Coronary artery (tissue), 2 donors: ENCODE results near the gene MBOAT2.

Experiments used
- DNase-seq: peaks from one replicate; pipeline ENCODE4 v3.0.0-alpha.2; 2017; ENCODE audit warnings: low spot score
- H3K27ac ChIP-seq, 2 donors: fragments of 200-600 bp; sonication (generic); one replicate each; pipeline ENCODE4 v1.5.1; 2016 to 2019
- H3K4me3 ChIP-seq: fragments of 200-600 bp; sonication (generic); 2 replicates; pipeline ENCODE4 v1.5.1; 2016; ENCODE audit warnings: mild to moderate bottlenecking, moderate library complexity
- TF ChIP-seq, protein P1 (sequence below): fragments of 200-600 bp; sonication (generic); IDR thresholded peaks from one replicate; pipeline ENCODE4 v1.5.1; 2019; ENCODE audit warnings: antibody characterized with exemption

MBOAT2 gene

DNA sequence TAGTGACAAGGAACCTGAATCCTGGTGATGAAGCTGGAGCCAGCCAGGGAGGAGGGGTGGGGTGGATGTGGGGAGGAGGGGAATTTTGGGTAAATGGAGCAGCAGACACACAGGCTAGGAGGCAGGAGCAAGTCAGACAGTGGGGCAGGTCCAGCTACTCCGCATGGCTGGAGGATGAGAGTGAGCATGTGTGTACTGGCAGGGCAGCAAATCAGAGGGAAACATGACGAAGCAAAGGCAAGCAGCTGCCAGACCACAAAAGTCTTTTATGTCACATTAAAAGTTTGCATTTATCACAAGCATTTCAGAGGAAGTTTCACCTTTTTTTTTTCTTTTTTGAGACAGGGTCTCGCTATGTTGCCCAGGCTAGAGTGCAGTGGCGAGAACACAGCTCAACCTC lies 154.2 kb downstream of the MBOAT2 start:
- no peak for DNase-seq
- TF ChIP-seq, protein P1, sequence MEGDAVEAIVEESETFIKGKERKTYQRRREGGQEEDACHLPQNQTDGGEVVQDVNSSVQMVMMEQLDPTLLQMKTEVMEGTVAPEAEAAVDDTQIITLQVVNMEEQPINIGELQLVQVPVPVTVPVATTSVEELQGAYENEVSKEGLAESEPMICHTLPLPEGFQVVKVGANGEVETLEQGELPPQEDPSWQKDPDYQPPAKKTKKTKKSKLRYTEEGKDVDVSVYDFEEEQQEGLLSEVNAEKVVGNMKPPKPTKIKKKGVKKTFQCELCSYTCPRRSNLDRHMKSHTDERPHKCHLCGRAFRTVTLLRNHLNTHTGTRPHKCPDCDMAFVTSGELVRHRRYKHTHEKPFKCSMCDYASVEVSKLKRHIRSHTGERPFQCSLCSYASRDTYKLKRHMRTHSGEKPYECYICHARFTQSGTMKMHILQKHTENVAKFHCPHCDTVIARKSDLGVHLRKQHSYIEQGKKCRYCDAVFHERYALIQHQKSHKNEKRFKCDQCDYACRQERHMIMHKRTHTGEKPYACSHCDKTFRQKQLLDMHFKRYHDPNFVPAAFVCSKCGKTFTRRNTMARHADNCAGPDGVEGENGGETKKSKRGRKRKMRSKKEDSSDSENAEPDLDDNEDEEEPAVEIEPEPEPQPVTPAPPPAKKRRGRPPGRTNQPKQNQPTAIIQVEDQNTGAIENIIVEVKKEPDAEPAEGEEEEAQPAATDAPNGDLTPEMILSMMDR, result no peak
- no peak overlapping the region for H3K27ac ChIP-seq
- H3K4me3 ChIP-seq, result no peak overlapping the region

DNA sequence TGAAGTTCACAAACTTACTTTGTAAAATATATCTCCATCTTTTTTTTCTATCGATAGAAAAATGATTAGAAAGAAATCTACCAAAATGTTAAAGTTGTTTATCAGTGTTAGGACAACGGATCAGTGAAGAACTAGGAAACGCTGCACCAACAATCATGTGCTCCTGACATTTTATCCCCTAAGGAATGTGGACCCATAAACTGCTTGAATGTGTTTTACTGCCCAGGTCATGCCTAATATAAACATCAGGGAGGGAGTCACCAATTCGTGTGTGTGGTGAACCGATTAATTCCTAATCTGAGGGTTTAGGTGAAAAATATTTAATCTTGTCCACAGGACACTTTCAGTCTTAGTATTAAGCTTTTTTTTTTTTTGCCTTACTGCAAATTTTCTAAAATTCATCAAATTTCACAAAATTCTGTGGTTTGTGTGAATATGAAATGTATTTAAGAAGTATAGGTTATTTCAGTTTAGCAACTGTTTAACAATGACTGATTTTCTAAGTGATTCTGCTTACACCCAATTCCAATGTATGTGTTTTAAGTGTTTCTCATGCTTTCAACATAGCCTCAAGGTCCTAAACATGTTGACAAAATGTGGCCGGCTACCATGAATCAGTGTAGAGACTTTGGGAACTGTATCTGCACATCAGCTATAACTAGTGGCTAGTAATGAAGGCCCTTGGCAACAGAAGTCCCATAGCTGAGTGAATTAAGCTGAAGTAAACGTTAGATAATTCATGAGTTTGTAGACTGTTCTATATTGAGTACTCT lies 155.0 kb downstream of the MBOAT2 start:
- Histone ChIP-seq H3K4me3 (no peak overlapping the region), H3K27ac (no peak overlapping the region)
- no peak for DNase-seq
- TF ChIP-seq, protein P1, result no peak

DNA sequence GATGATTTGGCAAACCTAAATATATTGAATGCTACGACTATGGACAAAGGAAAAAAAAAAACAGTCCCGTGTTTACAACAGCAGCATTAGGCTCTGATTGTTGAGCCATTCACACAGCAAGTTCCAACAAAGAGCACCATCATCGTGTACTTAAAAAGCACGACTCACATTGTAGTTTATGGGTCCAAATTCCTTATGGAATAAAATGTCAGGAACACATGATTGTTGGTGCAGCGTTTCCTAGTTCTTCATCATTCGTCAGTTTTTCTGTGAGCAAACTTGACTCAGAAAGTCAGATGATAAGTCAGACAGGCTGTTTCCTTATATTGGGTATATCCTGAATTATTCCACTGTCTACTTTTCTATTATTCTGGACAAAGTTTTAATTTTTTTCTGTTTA lies 156.1 kb downstream of the MBOAT2 start:
- H3K4me3 ChIP-seq, result no peak overlapping the region
- TF ChIP-seq, protein P1, result no peak
- DNase-seq, result no peak
- no peak overlapping the region for H3K27ac ChIP-seq

DNA sequence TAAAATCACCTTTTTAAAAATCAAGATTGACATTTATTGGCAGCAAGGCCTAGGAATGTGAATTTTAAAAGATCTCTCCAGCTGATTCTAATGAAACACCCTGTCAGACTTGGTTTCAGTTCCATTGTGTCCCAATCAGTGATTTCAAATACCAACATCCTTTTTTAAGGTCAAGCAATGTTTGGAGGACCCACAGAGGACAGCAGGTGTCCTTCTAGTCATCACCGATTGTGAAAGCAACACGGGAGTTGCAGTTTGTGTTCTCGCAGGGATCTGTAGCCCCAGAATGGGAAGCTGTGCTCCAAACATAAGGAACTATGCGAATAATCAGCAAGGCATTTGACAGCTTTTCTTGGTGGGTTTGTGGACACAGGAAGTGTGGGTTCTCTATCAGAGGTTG lies 161.6 kb downstream of the MBOAT2 start:
- TF ChIP-seq, protein P1, result no peak
- Histone ChIP-seq H3K4me3 (no peak overlapping the region), H3K27ac (no peak overlapping the region)
- DNase-seq, result no peak

DNA sequence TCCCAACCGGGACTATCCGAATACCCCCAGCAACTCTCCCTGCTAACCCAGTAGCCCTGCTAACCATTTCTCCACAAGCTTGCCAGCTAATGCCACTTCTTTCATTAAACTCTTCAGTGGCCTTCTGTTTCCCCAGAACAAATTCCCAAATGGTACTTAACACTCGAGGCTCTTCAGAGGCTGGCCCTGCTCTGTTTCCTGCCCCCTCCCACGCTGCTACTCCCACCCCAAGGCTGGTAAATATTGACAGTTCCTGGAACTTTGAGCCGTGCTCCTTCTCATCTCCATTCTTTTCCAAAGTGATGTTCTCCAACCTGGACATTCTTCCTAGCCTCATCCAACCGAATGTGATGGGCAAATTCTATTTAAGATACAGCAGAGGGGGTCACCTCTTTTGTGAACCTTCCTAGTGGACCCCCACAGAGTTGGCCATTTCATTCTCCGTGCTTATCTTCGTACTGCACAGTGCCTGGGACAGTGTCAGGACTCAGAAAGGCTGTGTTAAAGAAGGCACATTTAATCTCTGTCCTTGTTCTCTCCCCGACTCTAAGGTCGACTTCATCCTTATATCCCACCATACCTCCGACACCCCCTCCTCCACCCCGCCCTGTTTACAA lies 162.9 kb downstream of the MBOAT2 start:
- TF ChIP-seq, protein P1, result no peak
- Histone ChIP-seq H3K4me3 (no peak overlapping the region), H3K27ac (no peak overlapping the region)
- no peak for DNase-seq

DNA sequence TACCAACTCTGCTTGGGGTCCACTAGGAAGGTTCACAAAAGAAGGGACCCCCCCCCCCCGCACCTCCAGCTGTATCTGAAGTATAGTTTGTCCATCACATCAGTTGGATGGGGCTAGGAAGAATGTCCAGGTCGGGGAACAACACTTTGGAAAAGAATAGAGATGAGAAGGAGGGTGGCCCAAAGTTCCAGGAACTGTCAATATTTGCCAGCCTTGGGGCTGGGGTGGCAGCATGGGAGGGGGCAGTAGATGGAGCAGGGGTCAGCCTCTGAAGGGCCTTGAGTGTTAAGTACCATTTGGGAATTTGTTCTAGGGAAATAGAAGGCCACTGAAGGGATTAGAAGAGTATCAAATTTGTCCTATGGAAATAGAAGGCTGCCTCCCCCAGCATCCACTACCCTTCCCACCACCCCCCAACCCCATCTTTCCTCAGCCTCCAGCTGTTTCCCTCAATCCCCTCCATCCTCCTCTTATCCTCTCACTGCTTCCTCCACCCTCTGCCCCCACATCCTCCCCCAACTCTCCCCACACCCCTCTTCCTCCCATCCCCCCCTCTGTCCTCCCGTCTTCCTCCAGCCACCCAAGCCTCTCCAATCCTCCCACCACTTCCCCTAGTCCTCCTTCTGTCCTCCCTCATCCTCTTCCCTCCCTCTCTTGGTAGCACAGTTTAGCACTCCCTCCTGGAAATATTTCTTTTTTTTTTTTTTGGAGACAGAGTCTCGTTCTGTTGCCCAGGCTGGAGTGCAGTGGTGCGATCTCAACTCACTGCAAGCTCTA lies 164.1 kb downstream of the MBOAT2 start:
- no peak overlapping the region for H3K4me3 ChIP-seq
- no peak overlapping the region for H3K27ac ChIP-seq
- TF ChIP-seq, protein P1, result no peak
- DNase-seq, result no peak
